IPS-18c (cell line): ENCODE measurements around the gene RBM44.

Experiments used
- H3K4me3 ChIP-seq: 2 replicates; pipeline ENCODE4 v1.7.0; 2013; ENCODE audit warnings: low read depth, mild to moderate bottlenecking, low read length, moderate library complexity; ENCODE audit not compliant: insufficient read depth
- H3K9me3 ChIP-seq: one replicate; pipeline ENCODE4 v1.6.1; 2013; ENCODE audit warnings: mild to moderate bottlenecking, low read length, moderate library complexity; ENCODE audit not compliant: control insufficient read depth, insufficient read depth

RBM44 gene

GRCh38 chr2:237886685-237887481 is 88.3 kb downstream of the RBM44 start:
- H3K4me3 ChIP-seq = no peak overlapping the region
- no peaks in the 10 kb centered on the region for H3K9me3 ChIP-seq

- Histone ChIP-seq H3K9me3 (no peaks in the 10 kb centered on the region), H3K4me3 (no peak overlapping the region)
Measured at GRCh38 chr2:237888389-237888788, 89.8 kb downstream of the RBM44 start.

- no peaks in the 10 kb centered on the region for H3K9me3 ChIP-seq
- no peak overlapping the region for H3K4me3 ChIP-seq
Measured at GRCh38 chr2:237889016-237889415, 90.4 kb downstream of the RBM44 start.

GRCh38 chr2:237889811-237890210 is 91.2 kb downstream of the RBM44 start:
- Histone ChIP-seq H3K4me3 (no peak overlapping the region), H3K9me3 (no peaks in the 10 kb centered on the region)
